PC-9 (cell line): ENCODE data around the gene OPN1MW. TPM values are rescaled to one million over a fixed set of nuclear protein-coding genes. Genes with fewer than 3 reads are reported as not detected.
"Not testable (repeated sequence)": the region's sequence is repeated elsewhere in the genome, so short reads cannot be mapped to it uniquely, and the experiment has no call there.

Source experiments
- BruUV-seq: library from RNA; stranded (reverse); fragments of 400-500 nt; replicated peaks from 2 replicates; lab custom pipeline; 2021; lab: Mats Ljungman, UMichigan
- CTCF ChIA-PET: fragments of 300-600 bp; sonication (Branson Sonifier 250); formaldehyde crosslinking; loops from one replicate; lab custom pipeline; 2022; ENCODE audit warnings: antibody characterized with exemption; lab: Charles Lee
- POLR2A ChIA-PET: fragments of 300-600 bp; sonication (Branson Sonifier 250); formaldehyde crosslinking; loops from one replicate; lab custom pipeline; 2022; ENCODE audit warnings: antibody characterized with exemption; ENCODE audit not compliant: unreplicated experiment; lab: Charles Lee
- DNase-seq, 2 experiments: peaks; one replicate each; pipeline versions ENCODE4 v3.0.0 to v3.0.0-alpha.2; 2015 to 2022; ENCODE audit warnings: mixed read lengths in 1 of 2
- H2AFZ ChIP-seq: fragments of 200-600 bp; sonication (generic); 2 replicates; pipeline ENCODE4 v1.8.1; 2017; ENCODE audit warnings: antibody characterized with exemption
- H3F3A ChIP-seq: fragments of 200-600 bp; sonication (generic); 2 replicates; pipeline ENCODE4 v1.8.1; 2017; ENCODE audit warnings: antibody characterized with exemption, mild to moderate bottlenecking, low read depth; ENCODE audit not compliant: insufficient read depth
- H3K27ac ChIP-seq: fragments of 200-600 bp; sonication (generic); 2 replicates; pipeline ENCODE4 v1.6.1; 2016; ENCODE audit warnings: mixed run types
- H3K27me3 ChIP-seq: fragments of 200-600 bp; sonication (generic); 2 replicates; pipeline ENCODE4 v1.6.1; 2016; ENCODE audit warnings: low read depth, mixed run types; ENCODE audit not compliant: insufficient read depth
- H3K36me3 ChIP-seq: fragments of 200-600 bp; sonication (generic); 2 replicates; pipeline ENCODE4 v1.6.1; 2016; ENCODE audit warnings: low read depth, mixed run types
- H3K4me1 ChIP-seq: fragments of 200-600 bp; sonication (generic); replicated peaks from 2 replicates; pipeline ENCODE4 v1.6.1; 2016; ENCODE audit warnings: mixed run types; ENCODE audit not compliant: insufficient read depth
- H3K4me2 ChIP-seq: fragments of 200-600 bp; sonication (generic); 2 replicates; pipeline ENCODE4 v1.6.1; 2017; ENCODE audit warnings: mixed run types
- H3K4me3 ChIP-seq: fragments of 200-600 bp; sonication (generic); 2 replicates; pipeline ENCODE4 v1.6.1; 2016; ENCODE audit warnings: mixed run types
- H3K79me2 ChIP-seq: fragments of 200-600 bp; sonication (generic); 2 replicates; pipeline ENCODE4 v1.6.1; 2017; ENCODE audit warnings: low read depth, mixed run types
- H3K9me2 ChIP-seq: fragments of 200-600 bp; sonication (generic); 2 replicates; pipeline ENCODE4 v1.8.1; 2017; ENCODE audit warnings: mild to moderate bottlenecking; ENCODE audit not compliant: insufficient read depth
- H3K9me3 ChIP-seq: fragments of 200-600 bp; sonication (generic); 2 replicates; pipeline ENCODE4 v1.8.1; 2016; ENCODE audit warnings: low read depth; ENCODE audit not compliant: insufficient read depth
- H4K20me1 ChIP-seq: fragments of 200-600 bp; sonication (generic); 2 replicates; pipeline ENCODE4 v1.8.1; 2017; ENCODE audit not compliant: insufficient read depth
- EZH2 ChIP-seq: fragments of 200-600 bp; sonication (generic); IDR thresholded peaks from 2 replicates; pipeline ENCODE4 v1.8.0; 2017; ENCODE audit warnings: antibody characterized with exemption, low read depth
- intact Hi-C: fragments of 100-400 bp; cut with micrococcal nuclease; formaldehyde crosslinking; loops from one replicate; pipeline ENCODE4 v1.10.0; 2022; ENCODE audit not compliant: unreplicated experiment
- total RNA-seq: library from RNA; stranded (reverse); gene quantifications from 2 replicates; pipeline ENCODE4 v1.2.3, GENCODE V29; 2021
- TF ChIP-seq, protein P1 (sequence below): fragments of 200-600 bp; sonication (generic); conservative IDR thresholded peaks from 2 replicates; pipeline ENCODE4 v1.6.1; 2017; ENCODE audit warnings: mixed run types, antibody characterized with exemption, mild to moderate bottlenecking, moderate library complexity

The OPN1MW gene
- total RNA-seq, 1 experiment from 2014 or later, result not detected

DNA sequence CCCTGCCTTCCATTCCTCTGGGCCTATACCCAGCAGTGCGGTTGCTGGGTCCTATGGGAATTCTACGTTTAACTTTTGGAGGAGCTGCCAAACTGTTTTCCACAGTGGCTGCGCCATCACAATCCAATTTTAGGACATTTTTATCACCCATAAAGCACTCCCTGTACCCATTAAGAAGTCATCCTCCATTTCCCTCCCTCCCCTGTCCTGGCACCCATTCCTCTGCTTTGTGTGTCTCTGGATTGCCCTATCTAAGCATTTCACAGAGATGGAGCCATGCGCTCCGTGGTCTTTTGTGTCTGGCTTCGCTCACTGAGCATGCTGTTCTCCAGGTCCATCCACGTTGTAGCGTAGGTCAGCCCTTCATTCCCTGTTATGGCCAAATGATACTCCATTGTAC lies 40.0 kb upstream of the OPN1MW start:
- no TSS peak for BruUV-seq
- H2AFZ ChIP-seq, result no peak overlapping the region
- H3K9me3 ChIP-seq, result no peaks in the 10 kb centered on the region
- H3K27me3 ChIP-seq, result no peaks in the 10 kb centered on the region
- H3K9me2 ChIP-seq, result no peaks in the 10 kb centered on the region
- DNase-seq, result no peak
- no peaks in the 10 kb centered on the region for H4K20me1 ChIP-seq
- TF ChIP-seq EZH2, result no peak
- TF ChIP-seq, protein P1, sequence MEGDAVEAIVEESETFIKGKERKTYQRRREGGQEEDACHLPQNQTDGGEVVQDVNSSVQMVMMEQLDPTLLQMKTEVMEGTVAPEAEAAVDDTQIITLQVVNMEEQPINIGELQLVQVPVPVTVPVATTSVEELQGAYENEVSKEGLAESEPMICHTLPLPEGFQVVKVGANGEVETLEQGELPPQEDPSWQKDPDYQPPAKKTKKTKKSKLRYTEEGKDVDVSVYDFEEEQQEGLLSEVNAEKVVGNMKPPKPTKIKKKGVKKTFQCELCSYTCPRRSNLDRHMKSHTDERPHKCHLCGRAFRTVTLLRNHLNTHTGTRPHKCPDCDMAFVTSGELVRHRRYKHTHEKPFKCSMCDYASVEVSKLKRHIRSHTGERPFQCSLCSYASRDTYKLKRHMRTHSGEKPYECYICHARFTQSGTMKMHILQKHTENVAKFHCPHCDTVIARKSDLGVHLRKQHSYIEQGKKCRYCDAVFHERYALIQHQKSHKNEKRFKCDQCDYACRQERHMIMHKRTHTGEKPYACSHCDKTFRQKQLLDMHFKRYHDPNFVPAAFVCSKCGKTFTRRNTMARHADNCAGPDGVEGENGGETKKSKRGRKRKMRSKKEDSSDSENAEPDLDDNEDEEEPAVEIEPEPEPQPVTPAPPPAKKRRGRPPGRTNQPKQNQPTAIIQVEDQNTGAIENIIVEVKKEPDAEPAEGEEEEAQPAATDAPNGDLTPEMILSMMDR, result no peak
- POLR2A ChIA-PET, result no interaction called here
- intact Hi-C loops, result no loop called here
- no peaks in the 10 kb centered on the region for H3K36me3 ChIP-seq
- H3K79me2 ChIP-seq, result no peaks in the 10 kb centered on the region
- no peak overlapping the region for H3K27ac ChIP-seq
- H3F3A ChIP-seq, result no peaks in the 10 kb centered on the region
- H3K4me2 ChIP-seq, result no peak overlapping the region
- CTCF ChIA-PET, result interaction anchor here (0.6 kb wide), 1 partner anchor 77 kb away, joined by 4 read pairs; no protein-coding TSS in a partner anchor
- no peaks in the 10 kb centered on the region for H3K4me1 ChIP-seq
- no peak overlapping the region for H3K4me3 ChIP-seq

DNA sequence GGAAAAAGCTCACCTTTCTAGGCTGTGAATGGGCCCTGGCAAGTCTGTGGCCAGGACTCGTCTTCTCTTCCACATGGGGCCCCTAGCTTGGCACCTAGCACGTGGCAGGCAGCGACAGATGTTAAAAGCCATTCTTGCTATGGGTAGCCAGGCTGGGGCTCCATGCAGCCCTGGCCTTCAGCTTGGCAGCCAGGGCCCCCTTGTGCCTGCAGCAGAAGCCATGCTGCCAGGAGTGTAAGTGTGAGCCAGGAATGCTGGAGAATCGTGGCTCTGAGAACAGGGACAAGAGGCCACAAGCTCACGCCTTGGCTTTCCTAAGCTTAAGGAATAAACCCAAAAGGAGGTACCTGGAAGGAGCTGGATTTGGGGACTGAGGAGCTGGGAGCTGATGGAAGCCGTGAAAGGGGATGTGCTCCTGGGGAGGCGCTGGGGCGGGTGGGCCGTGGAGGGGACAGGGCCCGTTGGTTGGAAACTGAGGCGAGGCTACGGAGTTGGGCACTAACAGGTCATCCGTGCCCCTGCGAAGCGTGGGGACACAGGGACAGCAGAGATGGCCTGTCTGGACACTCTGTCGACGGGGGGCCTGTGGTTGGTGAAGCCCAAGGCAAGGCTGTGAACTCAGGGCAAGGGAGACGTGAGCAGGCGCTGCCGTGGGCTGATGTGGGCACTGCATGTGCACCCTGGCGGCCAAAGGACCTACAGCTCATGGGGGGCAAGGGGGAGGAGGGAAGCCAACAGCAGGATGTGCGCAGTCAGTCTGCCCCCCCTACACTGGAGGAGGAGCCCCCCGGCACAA lies 39.2 kb upstream of the OPN1MW start:
- no peaks in the 10 kb centered on the region for H3K36me3 ChIP-seq
- no peaks in the 10 kb centered on the region for H4K20me1 ChIP-seq
- no peak overlapping the region for H3K4me3 ChIP-seq
- no peak overlapping the region for H3K27ac ChIP-seq
- no peak overlapping the region for H2AFZ ChIP-seq
- TF ChIP-seq, protein P1, result no peak
- TF ChIP-seq EZH2, result no peak
- H3K9me2 ChIP-seq, result no peaks in the 10 kb centered on the region
- POLR2A ChIA-PET, result no interaction called here
- CTCF ChIA-PET, result no interaction called here
- no peaks in the 10 kb centered on the region for H3F3A ChIP-seq
- H3K4me1 ChIP-seq, result no peaks in the 10 kb centered on the region
- H3K79me2 ChIP-seq, result no peaks in the 10 kb centered on the region
- H3K27me3 ChIP-seq, result no peaks in the 10 kb centered on the region
- no peak for DNase-seq
- intact Hi-C loops, result no loop called here
- no peaks in the 10 kb centered on the region for H3K9me3 ChIP-seq
- BruUV-seq, result no TSS peak
- no peak overlapping the region for H3K4me2 ChIP-seq

- H3F3A ChIP-seq, H3K9me3 ChIP-seq, H2AFZ ChIP-seq, H3K27ac ChIP-seq, H3K9me2 ChIP-seq, CTCF ChIA-PET, H3K4me2 ChIP-seq, H3K36me3 ChIP-seq, H4K20me1 ChIP-seq, intact Hi-C loops, H3K79me2 ChIP-seq, H3K4me1 ChIP-seq, BruUV-seq, DNase-seq, POLR2A ChIA-PET, H3K27me3 ChIP-seq, H3K4me3 ChIP-seq: not testable (repeated sequence)
These were observed 38.4 kb upstream of the OPN1MW start, which contains the start of gene OPN1LW for GRCh38 chrX:154144010-154144409. Gene OPN1LW, plus strand, starts transcription at chrX:154144243. Its CDS starts 41 bp downstream, at chrX:154144284.

GRCh38 chrX:154151030-154151429 lies 31.4 kb upstream of the OPN1MW start:
- not testable (repeated sequence) for BruUV-seq

GRCh38 chrX:154156221-154156620 lies 26.2 kb upstream of the OPN1MW start:
- H3F3A ChIP-seq, H2AFZ ChIP-seq, H4K20me1 ChIP-seq, CTCF ChIA-PET, H3K27ac ChIP-seq, H3K27me3 ChIP-seq, H3K9me2 ChIP-seq, H3K36me3 ChIP-seq, H3K4me2 ChIP-seq, H3K9me3 ChIP-seq, H3K4me3 ChIP-seq, H3K79me2 ChIP-seq, H3K4me1 ChIP-seq, intact Hi-C loops, DNase-seq, BruUV-seq: not testable (repeated sequence)
- POLR2A ChIA-PET, result interaction anchor here (0.7 kb wide), 1 partner anchor 44 kb away, joined by 8 read pairs; no protein-coding TSS in a partner anchor

More at GRCh38 chrX:154151030-154151429, 31.4 kb upstream of the OPN1MW start:
- H4K20me1 ChIP-seq, intact Hi-C loops, H3K36me3 ChIP-seq, POLR2A ChIA-PET, H3K4me2 ChIP-seq, H3F3A ChIP-seq, H3K4me1 ChIP-seq, CTCF ChIA-PET, H3K27me3 ChIP-seq, DNase-seq, H3K79me2 ChIP-seq, H2AFZ ChIP-seq, H3K9me2 ChIP-seq, H3K27ac ChIP-seq, H3K9me3 ChIP-seq, H3K4me3 ChIP-seq: not testable (repeated sequence)

GRCh38 chrX:154157207-154157606 lies 25.2 kb upstream of the OPN1MW start:
- H3K4me2 ChIP-seq, BruUV-seq, H4K20me1 ChIP-seq, H3K79me2 ChIP-seq, H3F3A ChIP-seq, intact Hi-C loops, DNase-seq, H3K36me3 ChIP-seq, H3K9me3 ChIP-seq, POLR2A ChIA-PET, H3K27ac ChIP-seq, H3K27me3 ChIP-seq, H3K4me3 ChIP-seq, H3K9me2 ChIP-seq, H2AFZ ChIP-seq, H3K4me1 ChIP-seq, CTCF ChIA-PET: not testable (repeated sequence)
